PC-3 (cell line): ENCODE measurements around the gene ARPP19.

Source experiments
- EZH2 ChIP-seq: fragments of 300-600 bp; sonication (generic); IDR thresholded peaks from one replicate; pipeline ENCODE4 v1.6.1; 2017; ENCODE audit warnings: antibody characterized with exemption, mild to moderate bottlenecking, low read length; ENCODE audit not compliant: unreplicated experiment
- EZH2phosphoT487 ChIP-seq: fragments of 300-600 bp; sonication (generic); IDR thresholded peaks from 2 replicates; pipeline ENCODE4 v1.6.1; 2018; ENCODE audit warnings: mild to moderate bottlenecking, antibody characterized with exemption, low read length, borderline replicate concordance
- TF ChIP-seq, protein P1 (sequence below): fragments of 300-600 bp; sonication (generic); conservative IDR thresholded peaks from 2 replicates; pipeline ENCODE4 v1.5.1; 2017; ENCODE audit warnings: antibody characterized with exemption, low read depth, mild to moderate bottlenecking, low read length

DNA sequence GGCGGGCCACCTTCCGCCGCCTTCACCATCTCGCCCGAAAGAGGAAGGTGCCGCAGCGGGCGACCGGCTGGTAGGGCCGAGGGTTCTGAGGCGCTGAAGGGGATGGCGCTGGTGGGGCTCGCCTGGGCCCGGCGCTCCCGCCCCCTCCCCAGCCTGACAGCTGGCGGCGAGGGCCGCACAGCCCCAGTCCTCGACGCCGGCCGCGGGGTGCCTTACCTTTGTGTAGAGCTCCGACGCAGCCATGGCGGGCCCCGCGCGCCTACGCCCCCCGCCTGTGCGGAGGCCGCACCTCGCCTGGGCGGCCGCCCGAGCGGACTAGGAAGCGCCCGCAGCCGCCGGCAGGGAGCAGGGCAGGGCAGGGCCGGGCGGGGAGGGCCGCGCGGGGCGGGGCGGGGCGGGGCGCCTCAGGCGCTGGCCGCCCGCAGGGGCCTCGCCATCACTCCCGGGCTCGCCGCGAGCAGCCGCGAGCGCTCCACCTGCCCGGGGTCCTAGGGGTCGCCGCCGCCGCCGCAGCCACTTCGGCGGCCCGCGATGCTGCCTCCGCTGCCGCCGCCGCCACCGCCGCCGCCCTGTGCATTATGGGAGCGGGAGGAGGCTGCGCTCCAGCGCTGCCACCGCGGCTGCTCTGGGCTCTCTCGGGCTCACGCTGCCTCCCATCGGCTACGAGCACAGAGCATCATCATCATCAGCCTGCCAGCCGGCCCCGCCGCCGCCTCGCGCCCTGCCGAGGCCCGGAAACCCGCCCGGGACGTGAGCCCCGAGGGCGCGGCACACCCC, 40.1 kb downstream of the ARPP19 start, which contains the start of gene MYO5A:
- TF ChIP-seq, protein P1, sequence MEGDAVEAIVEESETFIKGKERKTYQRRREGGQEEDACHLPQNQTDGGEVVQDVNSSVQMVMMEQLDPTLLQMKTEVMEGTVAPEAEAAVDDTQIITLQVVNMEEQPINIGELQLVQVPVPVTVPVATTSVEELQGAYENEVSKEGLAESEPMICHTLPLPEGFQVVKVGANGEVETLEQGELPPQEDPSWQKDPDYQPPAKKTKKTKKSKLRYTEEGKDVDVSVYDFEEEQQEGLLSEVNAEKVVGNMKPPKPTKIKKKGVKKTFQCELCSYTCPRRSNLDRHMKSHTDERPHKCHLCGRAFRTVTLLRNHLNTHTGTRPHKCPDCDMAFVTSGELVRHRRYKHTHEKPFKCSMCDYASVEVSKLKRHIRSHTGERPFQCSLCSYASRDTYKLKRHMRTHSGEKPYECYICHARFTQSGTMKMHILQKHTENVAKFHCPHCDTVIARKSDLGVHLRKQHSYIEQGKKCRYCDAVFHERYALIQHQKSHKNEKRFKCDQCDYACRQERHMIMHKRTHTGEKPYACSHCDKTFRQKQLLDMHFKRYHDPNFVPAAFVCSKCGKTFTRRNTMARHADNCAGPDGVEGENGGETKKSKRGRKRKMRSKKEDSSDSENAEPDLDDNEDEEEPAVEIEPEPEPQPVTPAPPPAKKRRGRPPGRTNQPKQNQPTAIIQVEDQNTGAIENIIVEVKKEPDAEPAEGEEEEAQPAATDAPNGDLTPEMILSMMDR, result no peak
- no peak for TF ChIP-seq EZH2phosphoT487
- no peak for TF ChIP-seq EZH2
